GM18502 (cell line): ENCODE data around the gene KIF25.
"Not testable (repeated sequence)": the region's sequence is repeated elsewhere in the genome, so short reads cannot be mapped to it uniquely, and the experiment has no call there.

ENCODE experiments used
- ATAC-seq: cut with Tn5 transposase; IDR thresholded peaks from one replicate; pipeline ENCODE4 v1.9.1; 2021; ENCODE audit warnings: mild to moderate bottlenecking; ENCODE audit not compliant: unreplicated experiment, poor library complexity

KIF25 gene

GRCh38 chr6:167993169-167993568, 4.3 kb upstream of the KIF25 start:
- no peak for ATAC-seq

GRCh38 chr6:167993831-167994230, 3.6 kb upstream of the KIF25 start:
- no peak for ATAC-seq

GRCh38 chr6:167995302-167995701, 2.2 kb upstream of the KIF25 start:
- no peak for ATAC-seq

- ATAC-seq: no peak
Observed at GRCh38 chr6:167995731-167996151, 1.7 kb upstream of the KIF25 start.

- no peak for ATAC-seq
Observed at GRCh38 chr6:167996424-167997199, 859 bp upstream of the KIF25 start.

GRCh38 chr6:167998215-167998614, 744 bp downstream of the KIF25 start:
- ATAC-seq: no peak

GRCh38 chr6:168000198-168001028, 2.9 kb downstream of the KIF25 start:
- no peak for ATAC-seq

- ATAC-seq: no peak
Observed at GRCh38 chr6:168001029-168001332, 3.5 kb downstream of the KIF25 start.

- not testable (repeated sequence) for ATAC-seq
Observed at GRCh38 chr6:168001514-168001913, 4.0 kb downstream of the KIF25 start.

- no peak for ATAC-seq
Observed at GRCh38 chr6:168002804-168003203, 5.3 kb downstream of the KIF25 start.

GRCh38 chr6:168004023-168004422, 6.6 kb downstream of the KIF25 start:
- no peak for ATAC-seq

GRCh38 chr6:168004945-168005344, 7.5 kb downstream of the KIF25 start:
- no peak for ATAC-seq

GRCh38 chr6:168005796-168006195, 8.3 kb downstream of the KIF25 start:
- ATAC-seq: no peak

GRCh38 chr6:168007592-168008338, 10.3 kb downstream of the KIF25 start:
- ATAC-seq: no peak

- no peak for ATAC-seq
Observed at GRCh38 chr6:168009331-168009730, 11.9 kb downstream of the KIF25 start.

- ATAC-seq: no peak
Observed at GRCh38 chr6:168011291-168011690, 13.8 kb downstream of the KIF25 start.

GRCh38 chr6:168012431-168013249, 15.2 kb downstream of the KIF25 start:
- no peak for ATAC-seq

- no peak for ATAC-seq
Observed at GRCh38 chr6:168013250-168013915, 15.9 kb downstream of the KIF25 start.

- no peak for ATAC-seq
Observed at GRCh38 chr6:168014428-168014827, 17.0 kb downstream of the KIF25 start.

- ATAC-seq: no peak
Observed at GRCh38 chr6:168015009-168015408, 17.5 kb downstream of the KIF25 start.
